Vagina (tissue), 2 donors: ENCODE measurements around the gene MBP. TPM values are rescaled to one million over a fixed set of nuclear protein-coding genes. Genes with fewer than 3 reads are reported as not detected.

Source experiments
- DNase-seq, 2 donors: peaks; one replicate each; pipeline ENCODE4 v3.0.0-alpha.2; 2017; ENCODE audit errors: extremely low spot score in 2 of 2
- H3K27ac ChIP-seq: fragments of 200-600 bp; sonication (generic); one replicate; pipeline ENCODE4 v1.5.1; 2019
- H3K27me3 ChIP-seq: fragments of 200-600 bp; sonication (generic); one replicate; pipeline ENCODE4 v1.5.1; 2019
- H3K36me3 ChIP-seq, 2 donors: fragments of 200-600 bp; sonication (generic); one replicate each; pipeline ENCODE4 v1.5.1; 2017 to 2019
- H3K4me1 ChIP-seq: fragments of 200-600 bp; sonication (generic); one replicate; pipeline ENCODE4 v1.5.1; 2019
- H3K4me3 ChIP-seq, 2 donors: fragments of 200-600 bp; sonication (generic); 1 replicate in 1 of 2; 2 replicates in 1 of 2; pipeline ENCODE4 v1.5.1; 2016 to 2019
- H3K9me3 ChIP-seq: fragments of 200-600 bp; sonication (generic); one replicate; pipeline ENCODE4 v1.5.1; 2019
- CTCF ChIP-seq, 3 experiments: fragments of 450-650 bp in 2 of 3; fragments of 200-600 bp in 1 of 3; sonication (generic) in 1 of 3; IDR thresholded peaks; one replicate each; pipeline ENCODE4 v1.5.1; 2017 to 2019; ENCODE audit warnings: antibody characterized with exemption in 3 of 3, mild to moderate bottlenecking in 2 of 3, moderate library complexity in 2 of 3
- POLR2A ChIP-seq, 2 donors: fragments of 450-650 bp; IDR thresholded peaks; one replicate each; pipeline ENCODE4 v1.6.1; 2017; ENCODE audit warnings: antibody characterized with exemption in 2 of 2, mild to moderate bottlenecking in 2 of 2, moderate library complexity in 2 of 2
- POLR2AphosphoS5 ChIP-seq, 2 donors: sonication (generic); formaldehyde crosslinking; IDR thresholded peaks; one replicate each; pipeline ENCODE4 v1.9.0; 2017; ENCODE audit warnings: antibody characterized with exemption in 2 of 2, mild to moderate bottlenecking in 2 of 2, low read depth in 1 of 2; ENCODE audit not compliant: insufficient read depth in 1 of 2
- intact Hi-C: fragments of 100-400 bp; cut with DNase I; formaldehyde crosslinking; loops from one replicate; pipeline ENCODE4 v1.15.1; 2023
- total RNA-seq: library from RNA; depleted of rRNA; stranded (reverse); fragments of >200 nt; gene quantifications from one replicate; pipeline ENCODE4 v1.2.3, GENCODE V29; 2016

Gene MBP
- total RNA-seq, 1 donor from 2014 or later = 33.6 TPM

GRCh38 chr18:77049938-77050337 lies 82.6 kb downstream of the MBP start:
- Histone ChIP-seq H3K36me3 (no peaks in the 10 kb centered on the region), H3K27ac (peak overlapping the region; percentile 63), H3K27me3 (no peaks in the 10 kb centered on the region), H3K9me3 (no peaks in the 10 kb centered on the region), H3K4me3 (no peak overlapping the region), H3K4me1 (peaks cover 29% of the 10 kb centered on the region)
- no peak for DNase-seq
- intact Hi-C loops = no loop called here
- TF ChIP-seq POLR2AphosphoS5 (IDR thresholded peaks at IDR 0.05; ENCODE audit: insufficient read depth in 1 of 2, low read depth in 1 of 2) = peak in 1 of 2 donors; percentile 75
- no peak for TF ChIP-seq CTCF (IDR thresholded peaks at IDR 0.05)

DNA sequence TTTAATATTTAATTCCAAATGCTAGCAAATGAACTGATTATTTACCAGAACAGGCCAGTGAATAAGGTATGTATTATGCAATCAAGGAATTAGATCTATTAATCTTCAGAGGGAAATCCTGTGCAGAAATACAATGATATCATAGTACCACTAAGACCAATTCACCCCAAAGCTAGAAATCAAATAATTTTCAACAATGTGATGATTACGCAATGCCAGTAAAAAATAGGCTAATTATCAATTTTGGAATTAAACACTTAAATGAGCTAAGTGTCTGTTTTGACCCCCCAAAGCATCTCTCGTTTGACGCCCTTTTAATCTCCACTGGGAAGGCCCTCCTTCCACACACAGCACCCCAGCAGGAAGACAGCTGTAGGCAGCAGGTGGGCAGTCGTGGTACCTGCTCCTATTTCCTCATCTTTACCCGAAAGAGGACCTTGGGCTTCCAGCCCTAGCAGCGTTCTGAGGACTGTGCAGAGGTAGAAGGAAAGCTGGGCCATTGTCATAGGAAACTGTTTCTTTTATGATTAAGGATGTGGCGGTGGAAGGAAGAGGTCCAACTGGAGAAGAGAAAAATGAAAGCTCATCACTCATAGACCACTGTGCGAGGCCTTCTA lies 84.7 kb downstream of the MBP start:
- Histone ChIP-seq H3K27ac (no peak overlapping the region), H3K27me3 (no peaks in the 10 kb centered on the region), H3K4me3 (no peak overlapping the region), H3K36me3 (no peaks in the 10 kb centered on the region), H3K4me1 (peaks cover 12% of the 10 kb centered on the region), H3K9me3 (no peaks in the 10 kb centered on the region)
- DNase-seq = no peak
- intact Hi-C loops = no loop called here
- no peak for TF ChIP-seq POLR2A (IDR thresholded peaks at IDR 0.05)
- TF ChIP-seq POLR2AphosphoS5 (IDR thresholded peaks at IDR 0.05; ENCODE audit: insufficient read depth in 1 of 2, low read depth in 1 of 2) = no peak
- no peak for TF ChIP-seq CTCF (IDR thresholded peaks at IDR 0.05)

DNA sequence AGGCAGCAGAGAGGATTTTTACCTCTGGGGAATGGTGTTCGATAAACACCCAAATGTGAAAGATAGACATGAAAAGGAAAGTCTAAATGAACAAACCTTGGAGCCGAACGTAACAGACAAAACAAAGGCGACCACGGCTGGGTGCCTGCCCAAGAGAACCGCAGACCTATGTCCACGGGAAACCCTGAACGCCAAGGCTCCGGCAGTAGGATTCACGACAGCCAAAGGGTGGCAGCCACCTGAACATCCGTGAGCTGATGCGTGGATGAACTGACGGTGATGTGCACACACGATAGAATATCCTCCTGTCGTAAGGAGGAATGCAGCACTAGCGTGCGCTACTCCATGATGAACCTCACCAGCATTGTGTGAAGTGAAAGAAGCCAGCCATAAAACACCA lies 85.6 kb downstream of the MBP start:
- Histone ChIP-seq H3K36me3 (no peaks in the 10 kb centered on the region), H3K27me3 (no peaks in the 10 kb centered on the region), H3K4me3 (no peak overlapping the region), H3K4me1 (peaks cover 11% of the 10 kb centered on the region), H3K27ac (no peak overlapping the region), H3K9me3 (no peaks in the 10 kb centered on the region)
- intact Hi-C loops = no loop called here
- TF ChIP-seq CTCF (IDR thresholded peaks at IDR 0.05) (no peak), POLR2A (IDR thresholded peaks at IDR 0.05) (no peak), POLR2AphosphoS5 (IDR thresholded peaks at IDR 0.05; ENCODE audit: insufficient read depth in 1 of 2, low read depth in 1 of 2) (no peak)
- no peak for DNase-seq

DNA sequence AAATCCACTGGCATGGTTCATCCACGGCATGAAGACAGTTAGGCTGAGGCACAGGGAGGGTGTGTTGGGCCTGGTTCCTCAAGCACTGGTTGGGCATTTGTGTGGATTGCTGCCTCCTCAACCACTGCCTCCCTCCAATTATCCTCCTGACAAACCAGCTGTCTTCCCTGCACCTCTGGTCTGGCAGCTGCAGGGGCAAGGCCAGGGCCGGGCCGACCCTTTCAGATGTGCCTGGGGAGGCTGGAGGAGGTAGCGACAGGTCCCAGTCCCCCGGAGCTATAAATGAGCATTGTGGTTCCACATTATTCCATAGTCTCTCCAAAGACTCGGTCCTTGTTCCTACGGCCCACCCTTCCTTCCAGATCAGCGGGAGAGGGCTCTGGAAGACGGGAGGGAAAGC lies 86.2 kb downstream of the MBP start:
- Histone ChIP-seq H3K4me1 (peaks cover 11% of the 10 kb centered on the region), H3K27me3 (no peaks in the 10 kb centered on the region), H3K4me3 (no peak overlapping the region), H3K27ac (no peak overlapping the region), H3K9me3 (no peaks in the 10 kb centered on the region), H3K36me3 (no peaks in the 10 kb centered on the region)
- intact Hi-C loops = no loop called here
- TF ChIP-seq POLR2AphosphoS5 (IDR thresholded peaks at IDR 0.05; ENCODE audit: insufficient read depth in 1 of 2, low read depth in 1 of 2) = no peak
- no peak for TF ChIP-seq CTCF (IDR thresholded peaks at IDR 0.05)
- no peak for TF ChIP-seq POLR2A (IDR thresholded peaks at IDR 0.05)
- peak in 1 of 2 donors; percentile 95 for DNase-seq

DNA sequence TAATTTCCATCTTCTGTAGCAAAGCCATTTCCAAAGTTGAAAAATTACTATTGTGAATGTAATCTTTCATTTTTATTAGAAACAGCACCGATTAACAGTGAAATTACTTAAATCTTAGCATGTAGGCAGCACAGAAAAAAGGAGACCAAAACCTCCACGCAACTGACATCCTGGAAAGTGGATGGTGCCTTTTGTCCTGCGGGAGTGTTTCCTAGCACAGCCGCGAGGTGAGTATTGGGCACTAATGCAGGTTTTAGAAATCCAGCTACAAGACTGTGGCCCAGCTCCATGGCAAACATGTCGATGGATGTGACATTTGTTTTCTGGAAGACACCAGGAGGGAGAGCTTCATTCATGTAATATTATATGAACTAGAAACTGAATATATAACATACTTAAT lies 86.9 kb downstream of the MBP start:
- Histone ChIP-seq H3K36me3 (no peaks in the 10 kb centered on the region), H3K9me3 (no peaks in the 10 kb centered on the region), H3K27me3 (no peaks in the 10 kb centered on the region), H3K4me1 (peaks cover 10% of the 10 kb centered on the region), H3K27ac (no peak overlapping the region), H3K4me3 (no peak overlapping the region)
- intact Hi-C loops = no loop called here
- TF ChIP-seq CTCF (IDR thresholded peaks at IDR 0.05) = no peak
- no peak for TF ChIP-seq POLR2A (IDR thresholded peaks at IDR 0.05)
- TF ChIP-seq POLR2AphosphoS5 (IDR thresholded peaks at IDR 0.05; ENCODE audit: insufficient read depth in 1 of 2, low read depth in 1 of 2) = no peak
- DNase-seq = no peak
